Cardiac muscle cell (in vitro differentiated cells and primary cell): ENCODE measurements around the gene ACBD3. TPM values are rescaled to one million over a fixed set of nuclear protein-coding genes. Genes with fewer than 3 reads are reported as not detected.
"Not testable (repeated sequence)": the region's sequence is repeated elsewhere in the genome, so short reads cannot be mapped to it uniquely, and the experiment has no call there.

Experiments
- DNase-seq, 2 donors: peaks; one replicate each; pipeline versions ENCODE4 v3.0.0 to v3.0.0-alpha.2; 2010 to 2017; ENCODE audit warnings: low read depth in 1 of 2, low spot score in 1 of 2
- H3K27ac ChIP-seq: fragments of 200-600 bp; sonication (generic); 2 replicates; pipeline ENCODE4 v1.5.1; 2016
- H3K27me3 ChIP-seq: fragments of 200-600 bp; sonication (generic); 2 replicates; pipeline ENCODE4 v1.6.0; 2016; ENCODE audit warnings: control low read depth
- H3K36me3 ChIP-seq: fragments of 200-600 bp; sonication (generic); 2 replicates; pipeline ENCODE4 v1.5.1; 2016; ENCODE audit warnings: control low read depth
- H3K4me1 ChIP-seq: fragments of 200-600 bp; sonication (generic); 2 replicates; pipeline ENCODE4 v1.8.1; 2017; ENCODE audit warnings: low read depth, mild to moderate bottlenecking, mixed run types
- H3K4me3 ChIP-seq: fragments of 200-600 bp; sonication (generic); 2 replicates; pipeline ENCODE4 v1.5.1; 2016; ENCODE audit warnings: mild to moderate bottlenecking
- H3K9me3 ChIP-seq: fragments of 200-600 bp; sonication (generic); 2 replicates; pipeline ENCODE4 v1.5.1; 2017; ENCODE audit warnings: low read depth, mild to moderate bottlenecking, control low read depth
- polyA plus RNA-seq: library from polyadenylated mRNA; unstranded; fragments of >200 nt; fragmentation: Nextera tagmentation; extraction: Ambion mirVana; gene quantifications from 2 replicates; pipeline ENCODE4 v1.2.1, GENCODE V29; 2016
- total RNA-seq: library from RNA; depleted of rRNA; stranded (reverse); fragments of >200 nt; gene quantifications from 2 replicates; pipeline ENCODE4 v1.2.3, GENCODE V29; 2016
- TF ChIP-seq, protein P1 (sequence below): IDR thresholded peaks from 2 replicates; pipeline ENCODE4 v1.5.1; 2012; ENCODE audit warnings: low read depth, mild to moderate bottlenecking, low read length

Gene ACBD3
- total and polyA plus RNA-seq, 2 experiments from 2014 or later: 45.5 to 47.4 TPM

DNA sequence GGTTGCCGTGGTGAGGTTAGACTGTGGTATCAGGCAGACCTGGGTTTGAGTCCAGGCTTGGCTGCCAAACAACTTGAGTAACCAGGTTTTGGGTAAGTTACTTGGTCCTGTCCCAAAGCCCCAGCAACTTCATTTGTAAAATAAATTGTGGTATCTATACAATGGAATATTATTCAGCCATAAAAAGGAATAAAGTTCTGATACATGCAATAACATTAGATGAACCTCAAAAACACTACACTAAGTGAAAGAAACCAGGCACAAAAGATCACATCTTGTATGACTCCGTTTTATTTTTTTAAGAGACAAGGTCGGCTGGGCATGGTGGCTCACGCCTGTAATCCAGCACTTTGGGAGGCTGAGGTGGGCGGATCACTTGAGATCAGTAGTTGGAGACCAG is 20.5 kb upstream of the ACBD3 start:
- Histone ChIP-seq H3K27me3 (no peaks in the 10 kb centered on the region), H3K36me3 (no peaks in the 10 kb centered on the region), H3K4me3 (no peak overlapping the region), H3K9me3 (no peaks in the 10 kb centered on the region), H3K4me1 (no peaks in the 10 kb centered on the region), H3K27ac (no peak overlapping the region)
- TF ChIP-seq, protein P1, sequence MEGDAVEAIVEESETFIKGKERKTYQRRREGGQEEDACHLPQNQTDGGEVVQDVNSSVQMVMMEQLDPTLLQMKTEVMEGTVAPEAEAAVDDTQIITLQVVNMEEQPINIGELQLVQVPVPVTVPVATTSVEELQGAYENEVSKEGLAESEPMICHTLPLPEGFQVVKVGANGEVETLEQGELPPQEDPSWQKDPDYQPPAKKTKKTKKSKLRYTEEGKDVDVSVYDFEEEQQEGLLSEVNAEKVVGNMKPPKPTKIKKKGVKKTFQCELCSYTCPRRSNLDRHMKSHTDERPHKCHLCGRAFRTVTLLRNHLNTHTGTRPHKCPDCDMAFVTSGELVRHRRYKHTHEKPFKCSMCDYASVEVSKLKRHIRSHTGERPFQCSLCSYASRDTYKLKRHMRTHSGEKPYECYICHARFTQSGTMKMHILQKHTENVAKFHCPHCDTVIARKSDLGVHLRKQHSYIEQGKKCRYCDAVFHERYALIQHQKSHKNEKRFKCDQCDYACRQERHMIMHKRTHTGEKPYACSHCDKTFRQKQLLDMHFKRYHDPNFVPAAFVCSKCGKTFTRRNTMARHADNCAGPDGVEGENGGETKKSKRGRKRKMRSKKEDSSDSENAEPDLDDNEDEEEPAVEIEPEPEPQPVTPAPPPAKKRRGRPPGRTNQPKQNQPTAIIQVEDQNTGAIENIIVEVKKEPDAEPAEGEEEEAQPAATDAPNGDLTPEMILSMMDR: no peak
- DNase-seq: no peak

DNA sequence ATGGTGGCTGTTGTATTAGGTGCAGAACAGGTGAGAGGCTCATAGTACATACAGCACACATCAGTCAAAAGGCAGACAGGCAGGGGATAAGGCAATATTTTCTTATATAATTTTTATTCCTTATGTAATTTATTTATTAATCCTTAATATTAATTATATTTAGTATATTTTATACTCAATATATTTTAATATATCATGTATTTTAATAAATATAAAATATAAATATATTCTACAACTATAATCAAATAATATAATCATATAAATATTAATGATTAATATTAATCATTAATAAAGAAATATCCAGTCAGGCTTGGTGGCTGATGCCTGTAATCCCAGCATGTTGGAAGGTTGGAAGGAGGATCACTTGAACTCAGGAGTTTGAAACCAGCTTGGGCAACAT is 17.7 kb upstream of the ACBD3 start:
- H3K4me1 ChIP-seq: no peaks in the 10 kb centered on the region
- TF ChIP-seq, protein P1: no peak
- H3K27ac ChIP-seq: no peak overlapping the region
- DNase-seq: no peak
- no peaks in the 10 kb centered on the region for H3K9me3 ChIP-seq
- no peak overlapping the region for H3K4me3 ChIP-seq
- H3K27me3 ChIP-seq: no peaks in the 10 kb centered on the region
- no peaks in the 10 kb centered on the region for H3K36me3 ChIP-seq

DNA sequence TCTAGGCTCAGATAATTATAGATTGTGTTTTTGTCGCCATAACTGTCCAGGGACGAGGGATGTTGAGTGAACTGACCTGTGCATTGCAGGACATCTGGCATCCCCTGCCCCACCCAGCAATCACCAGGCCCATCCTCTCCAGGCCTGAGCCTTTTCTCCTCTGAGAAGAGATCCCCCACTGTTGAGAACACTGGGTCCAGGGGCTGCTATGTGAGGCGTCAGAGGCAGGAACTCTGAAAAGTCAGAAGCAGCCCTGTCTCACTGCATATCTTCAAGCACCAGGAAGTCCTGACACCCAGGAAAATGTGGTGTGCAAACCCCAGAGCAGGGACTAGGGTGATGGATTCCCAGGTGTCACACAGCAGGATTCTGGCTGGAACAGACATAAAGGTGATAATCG is 17.1 kb upstream of the ACBD3 start:
- no peak overlapping the region for H3K27ac ChIP-seq
- no peaks in the 10 kb centered on the region for H3K27me3 ChIP-seq
- TF ChIP-seq, protein P1: no peak
- H3K36me3 ChIP-seq: no peaks in the 10 kb centered on the region
- H3K4me1 ChIP-seq: no peaks in the 10 kb centered on the region
- no peak overlapping the region for H3K4me3 ChIP-seq
- H3K9me3 ChIP-seq: no peaks in the 10 kb centered on the region
- DNase-seq: no peak

DNA sequence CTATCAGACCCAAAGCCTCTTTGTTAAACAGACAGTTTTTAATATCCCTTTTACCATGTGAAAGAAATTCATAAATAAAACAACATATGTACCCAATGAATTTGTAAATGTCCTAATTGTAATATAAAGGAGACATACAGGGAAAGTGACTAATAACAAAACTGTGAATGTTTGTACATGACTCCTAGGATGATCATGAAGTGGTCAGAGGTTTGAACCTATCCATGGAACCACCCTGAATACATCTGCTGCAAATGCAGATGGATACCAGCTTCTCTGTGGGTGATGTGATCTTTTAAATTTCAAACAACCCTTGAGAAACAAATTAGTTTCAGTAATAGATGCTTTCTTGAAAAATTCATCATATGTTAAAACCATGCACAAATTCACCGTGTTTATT is 16.7 kb upstream of the ACBD3 start:
- Histone ChIP-seq H3K27ac (no peak overlapping the region), H3K4me1 (no peaks in the 10 kb centered on the region), H3K36me3 (no peaks in the 10 kb centered on the region), H3K4me3 (no peak overlapping the region), H3K27me3 (no peaks in the 10 kb centered on the region), H3K9me3 (no peaks in the 10 kb centered on the region)
- TF ChIP-seq, protein P1: no peak
- no peak for DNase-seq

DNA sequence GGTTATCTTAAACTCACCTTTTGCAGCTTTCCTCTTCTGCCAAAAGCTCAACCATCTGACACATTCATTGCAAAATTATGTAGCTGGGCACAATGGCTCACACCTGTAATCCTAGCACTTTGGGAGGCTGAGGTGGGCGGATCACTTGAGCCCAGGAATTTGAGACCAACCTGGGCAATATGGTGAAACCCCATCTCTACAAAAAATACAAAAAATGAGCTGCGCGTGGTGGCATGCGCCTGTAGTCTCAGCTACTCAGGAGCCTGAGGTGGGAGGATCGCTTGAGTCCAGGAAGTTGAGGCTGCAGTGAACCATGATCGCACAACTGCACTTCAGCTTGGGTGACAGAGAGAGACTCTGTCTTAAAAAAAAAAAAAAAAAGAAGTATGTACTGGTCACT is 16.1 kb upstream of the ACBD3 start:
- not testable (repeated sequence) for DNase-seq, H3K27ac ChIP-seq, H3K9me3 ChIP-seq, H3K36me3 ChIP-seq, H3K27me3 ChIP-seq, H3K4me1 ChIP-seq, H3K4me3 ChIP-seq

DNA sequence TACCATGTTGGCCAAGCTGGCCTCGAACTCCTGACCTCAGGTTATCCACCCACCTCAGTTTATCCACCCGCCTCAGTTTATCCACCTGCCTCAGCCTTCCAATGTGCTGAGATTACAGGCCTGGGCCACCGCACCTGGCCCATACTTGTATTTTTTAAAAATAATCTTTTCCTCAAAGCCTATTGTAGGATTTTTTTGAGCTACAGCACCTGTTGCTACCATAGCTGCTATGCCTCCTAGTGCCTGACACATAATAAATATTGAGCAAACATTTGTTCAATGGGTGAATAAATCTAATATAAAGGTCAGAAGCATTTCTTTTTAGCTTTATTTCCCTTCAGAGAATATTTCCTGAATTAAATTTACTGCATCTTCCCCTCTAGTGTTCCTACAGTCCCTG is 15.7 kb upstream of the ACBD3 start:
- Histone ChIP-seq H3K9me3 (no peaks in the 10 kb centered on the region), H3K4me3 (no peak overlapping the region), H3K4me1 (no peaks in the 10 kb centered on the region), H3K27ac (no peak overlapping the region), H3K27me3 (no peaks in the 10 kb centered on the region), H3K36me3 (no peaks in the 10 kb centered on the region)
- DNase-seq: no peak
- TF ChIP-seq, protein P1: no peak
